Choroid plexus epithelial cell (primary cell): ENCODE data around the gene DPP8.
"Not testable (repeated sequence)": the region's sequence is repeated elsewhere in the genome, so short reads cannot be mapped to it uniquely, and the experiment has no call there.

Source experiments
- DNase-seq: peaks from one replicate; pipeline ENCODE4 v3.0.0-alpha.2; 2010; ENCODE audit warnings: low read depth
- H3K4me3 ChIP-seq: 2 replicates; pipeline ENCODE4 v1.5.1; 2011; ENCODE audit warnings: low read depth, mild to moderate bottlenecking, control low read depth, low read length, moderate library complexity
- CTCF ChIP-seq: conservative IDR thresholded peaks from 2 replicates; pipeline ENCODE4 v1.5.1; 2011; ENCODE audit warnings: low read depth, mild to moderate bottlenecking, control low read depth, inconsistent platforms, low read length, moderate library complexity

Gene DPP8

GRCh38 chr15:65509321-65509720 is 8.2 kb downstream of the DPP8 start:
- no peak overlapping the region for H3K4me3 ChIP-seq
- DNase-seq: no peak
- TF ChIP-seq CTCF: no peak

- no peak for TF ChIP-seq CTCF
- no peak overlapping the region for H3K4me3 ChIP-seq
- DNase-seq: no peak
These were observed 23.4 kb downstream of the DPP8 start for GRCh38 chr15:65494076-65494475.

DNA sequence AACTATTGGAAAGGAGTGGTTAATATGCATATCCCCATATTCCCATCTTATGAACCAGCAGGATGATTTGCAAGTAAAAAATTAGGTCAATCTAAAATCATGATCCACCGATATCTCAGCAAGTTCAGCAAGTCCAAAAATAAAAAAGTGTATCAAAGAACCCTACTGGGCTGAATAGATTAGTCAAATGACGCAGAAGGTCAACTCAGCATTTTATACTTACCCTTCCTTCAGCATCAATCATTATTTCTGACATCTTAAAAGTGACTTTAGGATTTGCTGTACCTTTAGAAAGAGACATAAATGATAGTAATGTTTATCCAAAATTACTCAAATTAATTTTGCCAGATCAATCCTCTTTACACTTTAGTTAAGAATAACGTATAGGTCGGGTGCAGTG is 32.6 kb downstream of the DPP8 start:
- DNase-seq: no peak
- no peak for TF ChIP-seq CTCF
- no peak overlapping the region for H3K4me3 ChIP-seq

- peak; percentile 86 for DNase-seq
- TF ChIP-seq CTCF: no peak
- H3K4me3 ChIP-seq: no peak overlapping the region
These were observed 40.6 kb downstream of the DPP8 start for GRCh38 chr15:65476903-65477302.

DNA sequence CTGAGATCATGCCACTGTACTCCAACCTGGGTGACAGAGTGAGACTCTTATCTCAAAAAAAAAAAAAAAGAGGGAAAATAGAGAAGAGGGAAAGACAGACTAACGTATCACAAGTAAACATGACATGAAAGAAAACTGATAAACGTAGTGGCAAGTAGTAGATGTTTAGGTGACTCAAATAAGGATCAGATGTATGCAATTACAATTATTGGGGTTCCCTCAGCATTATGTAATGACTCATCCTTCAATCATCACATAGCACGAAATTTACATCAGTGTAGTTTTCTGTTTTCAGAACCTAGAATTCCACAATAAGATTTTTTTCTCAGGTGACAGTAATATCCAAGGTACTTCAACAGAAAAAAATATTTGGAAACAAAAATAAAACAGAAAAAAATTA is 46.6 kb downstream of the DPP8 start:
- DNase-seq: no peak
- no peak overlapping the region for H3K4me3 ChIP-seq
- no peak for TF ChIP-seq CTCF

- TF ChIP-seq CTCF: no peak
- no peak overlapping the region for H3K4me3 ChIP-seq
- DNase-seq: no peak
These were observed 49.1 kb downstream of the DPP8 start for GRCh38 chr15:65468229-65468909.

DNA sequence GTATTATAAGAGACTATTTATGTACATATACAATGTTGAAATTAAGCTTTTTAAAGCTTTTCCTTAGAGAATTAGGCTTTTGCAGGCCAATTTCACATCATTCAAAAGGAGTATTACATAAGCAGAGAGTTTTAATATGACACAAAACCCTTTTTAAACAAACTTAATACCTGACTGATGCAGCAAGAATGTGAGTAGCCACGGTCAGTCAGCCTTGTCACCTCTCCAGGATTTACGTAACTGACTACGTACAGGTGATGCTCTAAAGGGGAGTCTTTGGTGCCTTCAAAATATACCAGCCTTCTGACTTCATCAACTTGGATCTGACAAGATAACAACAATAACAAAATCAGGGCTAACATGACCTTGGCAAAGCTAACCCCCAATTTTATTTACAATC is 50.6 kb downstream of the DPP8 start:
- no peak overlapping the region for H3K4me3 ChIP-seq
- DNase-seq: no peak
- no peak for TF ChIP-seq CTCF

- DNase-seq, H3K4me3 ChIP-seq: not testable (repeated sequence)
These were observed 54.4 kb downstream of the DPP8 start for GRCh38 chr15:65463096-65463495.
